Measurements from ENCODE around the gene UVRAG. TPM values are rescaled to one million over a fixed set of nuclear protein-coding genes. Genes with fewer than 3 reads are reported as not detected.

Gene UVRAG
- total and polyA plus RNA-seq, 2 of the 13 experiments (the other 11 are each of a cell fraction or from before 2014, with no cell fraction given), result 9.7 to 17.3 TPM

DNA sequence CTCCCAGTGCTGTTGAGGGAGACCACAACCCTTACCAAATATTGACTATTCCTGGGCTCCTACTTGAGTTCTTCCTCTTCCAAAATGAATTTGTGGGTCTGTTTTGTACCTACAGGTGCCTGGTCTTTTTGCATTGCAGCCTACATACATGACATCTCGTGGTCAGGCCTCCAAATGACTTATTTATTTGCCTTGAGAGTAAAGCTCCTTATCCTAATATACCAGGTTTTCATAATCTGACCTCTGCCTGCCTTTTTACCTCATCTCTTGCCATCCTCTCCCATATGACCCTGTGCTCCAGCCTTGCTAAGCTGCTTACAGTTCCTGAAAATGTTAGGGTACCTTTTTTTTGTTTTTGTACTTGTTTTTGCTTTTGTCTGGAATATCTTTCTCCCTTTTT, 130.4 kb downstream of the UVRAG start (continued):
- TF ChIP-seq SP2 (CRISPR knock-in tag; IDR thresholded peaks at IDR 0.05) (no peak), CENPT (CRISPR knock-in tag; IDR thresholded peaks at IDR 0.05; ENCODE audit: low read depth) (no peak)
- TF ChIP-seq, protein P1, sequence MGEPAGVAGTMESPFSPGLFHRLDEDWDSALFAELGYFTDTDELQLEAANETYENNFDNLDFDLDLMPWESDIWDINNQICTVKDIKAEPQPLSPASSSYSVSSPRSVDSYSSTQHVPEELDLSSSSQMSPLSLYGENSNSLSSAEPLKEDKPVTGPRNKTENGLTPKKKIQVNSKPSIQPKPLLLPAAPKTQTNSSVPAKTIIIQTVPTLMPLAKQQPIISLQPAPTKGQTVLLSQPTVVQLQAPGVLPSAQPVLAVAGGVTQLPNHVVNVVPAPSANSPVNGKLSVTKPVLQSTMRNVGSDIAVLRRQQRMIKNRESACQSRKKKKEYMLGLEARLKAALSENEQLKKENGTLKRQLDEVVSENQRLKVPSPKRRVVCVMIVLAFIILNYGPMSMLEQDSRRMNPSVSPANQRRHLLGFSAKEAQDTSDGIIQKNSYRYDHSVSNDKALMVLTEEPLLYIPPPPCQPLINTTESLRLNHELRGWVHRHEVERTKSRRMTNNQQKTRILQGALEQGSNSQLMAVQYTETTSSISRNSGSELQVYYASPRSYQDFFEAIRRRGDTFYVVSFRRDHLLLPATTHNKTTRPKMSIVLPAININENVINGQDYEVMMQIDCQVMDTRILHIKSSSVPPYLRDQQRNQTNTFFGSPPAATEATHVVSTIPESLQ (CRISPR knock-in tag; conservative IDR thresholded peaks at IDR 0.05), result no peak

DNA sequence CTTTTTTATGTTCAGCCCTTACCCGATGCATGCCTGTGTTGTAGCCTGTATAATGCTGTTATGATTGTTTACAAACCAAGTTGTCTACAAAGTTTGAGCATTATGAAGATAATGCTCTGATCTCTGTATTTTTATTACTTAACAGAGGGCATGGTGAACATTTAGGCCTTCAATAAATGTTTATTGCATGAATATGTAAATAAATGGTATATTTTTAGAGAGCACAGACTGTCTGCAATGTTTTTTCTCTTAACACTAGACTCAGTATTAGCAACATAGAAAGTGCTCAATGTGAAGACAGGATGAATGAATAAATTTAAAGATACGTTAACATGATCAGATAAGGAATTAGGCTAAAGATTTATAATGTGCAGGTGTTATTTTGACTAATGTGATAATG, 130.9 kb downstream of the UVRAG start:
- no peak overlapping the region for H2AFZ ChIP-seq (ENCODE audit: low read length)
- intact Hi-C loops (cut with micrococcal nuclease; ENCODE audit: unreplicated experiment), result no loop called here
- no peaks in the 10 kb centered on the region for H3K9me3 ChIP-seq (ENCODE audit: low read length)
- no TSS peak for BruUV-seq (replicated peaks)
- no peak overlapping the region for H3K27ac ChIP-seq (ENCODE audit: extremely low read length, insufficient read depth, low read length)
- FAIRE-seq (no peak), DNase-seq (ENCODE audit: low spot score) (no peak), ATAC-seq (no peak)
- ChIA-PET POLR2A (no interaction called here), CTCF (ENCODE audit: low intra/inter-chr PET ratio, low total read pairs) (no interaction called here)
- no peaks in the 10 kb centered on the region for H4K20me1 ChIP-seq (ENCODE audit: insufficient read depth, low read length)
- H3K79me2 ChIP-seq (ENCODE audit: insufficient read depth, low read length), result no peaks in the 10 kb centered on the region
- H3K4me1 ChIP-seq (ENCODE audit: insufficient read depth, low read length), result no peaks in the 10 kb centered on the region
- in situ Hi-C loops (cut with HindIII; ENCODE audit: extremely low pct_ligation_motif_present, low pct_unique_long_range_greater_than_20kb), result no loop called here
- no peaks in the 10 kb centered on the region for H3K27me3 ChIP-seq (ENCODE audit: control insufficient read depth in 1 of 2, insufficient read depth in 2 of 2, low read length in 2 of 2)
- whole genome bisulfite sequencing (ENCODE audit: low lambda C conversion rate), result 95% methylated on average over 2 of the region's 2 CpGs
- no peak overlapping the region for H3K9ac ChIP-seq (ENCODE audit: insufficient read depth, low read depth, low read length)
- H3K36me3 ChIP-seq (replicated peaks in 1 of 2; ENCODE audit: control insufficient read depth in 1 of 2, insufficient read depth in 2 of 2, low read length in 2 of 2), result no peaks in the 10 kb centered on the region; a peak in 1 of 5 replicates
- H3K4me3 ChIP-seq (replicated peaks in 1 of 3; ENCODE audit: insufficient read depth in 1 of 3, low read depth in 2 of 3, low read length in 3 of 3), result no peak overlapping the region
- no peak overlapping the region for H3K4me2 ChIP-seq (ENCODE audit: low read depth, low read length)
- TF ChIP-seq, protein P2, sequence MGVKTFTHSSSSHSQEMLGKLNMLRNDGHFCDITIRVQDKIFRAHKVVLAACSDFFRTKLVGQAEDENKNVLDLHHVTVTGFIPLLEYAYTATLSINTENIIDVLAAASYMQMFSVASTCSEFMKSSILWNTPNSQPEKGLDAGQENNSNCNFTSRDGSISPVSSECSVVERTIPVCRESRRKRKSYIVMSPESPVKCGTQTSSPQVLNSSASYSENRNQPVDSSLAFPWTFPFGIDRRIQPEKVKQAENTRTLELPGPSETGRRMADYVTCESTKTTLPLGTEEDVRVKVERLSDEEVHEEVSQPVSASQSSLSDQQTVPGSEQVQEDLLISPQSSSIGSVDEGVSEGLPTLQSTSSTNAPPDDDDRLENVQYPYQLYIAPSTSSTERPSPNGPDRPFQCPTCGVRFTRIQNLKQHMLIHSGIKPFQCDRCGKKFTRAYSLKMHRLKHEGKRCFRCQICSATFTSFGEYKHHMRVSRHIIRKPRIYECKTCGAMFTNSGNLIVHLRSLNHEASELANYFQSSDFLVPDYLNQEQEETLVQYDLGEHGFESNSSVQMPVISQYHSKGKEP (CRISPR knock-in tag; IDR thresholded peaks at IDR 0.05), result no peak
- TF ChIP-seq ZNF530 (CRISPR knock-in tag; IDR thresholded peaks at IDR 0.05; ENCODE audit: low read depth), result no peak
- TF ChIP-seq NFATC3 (CRISPR knock-in tag; IDR thresholded peaks at IDR 0.05), result no peak
- TF ChIP-seq ZZZ3 (CRISPR knock-in tag; IDR thresholded peaks at IDR 0.05; ENCODE audit: borderline replicate concordance), result no peak
- no peak for TF ChIP-seq FOSL2 (CRISPR knock-in tag; IDR thresholded peaks at IDR 0.05)
- no peak for TF ChIP-seq RFX1 (IDR thresholded peaks at IDR 0.05)
- TF ChIP-seq, protein P3, sequence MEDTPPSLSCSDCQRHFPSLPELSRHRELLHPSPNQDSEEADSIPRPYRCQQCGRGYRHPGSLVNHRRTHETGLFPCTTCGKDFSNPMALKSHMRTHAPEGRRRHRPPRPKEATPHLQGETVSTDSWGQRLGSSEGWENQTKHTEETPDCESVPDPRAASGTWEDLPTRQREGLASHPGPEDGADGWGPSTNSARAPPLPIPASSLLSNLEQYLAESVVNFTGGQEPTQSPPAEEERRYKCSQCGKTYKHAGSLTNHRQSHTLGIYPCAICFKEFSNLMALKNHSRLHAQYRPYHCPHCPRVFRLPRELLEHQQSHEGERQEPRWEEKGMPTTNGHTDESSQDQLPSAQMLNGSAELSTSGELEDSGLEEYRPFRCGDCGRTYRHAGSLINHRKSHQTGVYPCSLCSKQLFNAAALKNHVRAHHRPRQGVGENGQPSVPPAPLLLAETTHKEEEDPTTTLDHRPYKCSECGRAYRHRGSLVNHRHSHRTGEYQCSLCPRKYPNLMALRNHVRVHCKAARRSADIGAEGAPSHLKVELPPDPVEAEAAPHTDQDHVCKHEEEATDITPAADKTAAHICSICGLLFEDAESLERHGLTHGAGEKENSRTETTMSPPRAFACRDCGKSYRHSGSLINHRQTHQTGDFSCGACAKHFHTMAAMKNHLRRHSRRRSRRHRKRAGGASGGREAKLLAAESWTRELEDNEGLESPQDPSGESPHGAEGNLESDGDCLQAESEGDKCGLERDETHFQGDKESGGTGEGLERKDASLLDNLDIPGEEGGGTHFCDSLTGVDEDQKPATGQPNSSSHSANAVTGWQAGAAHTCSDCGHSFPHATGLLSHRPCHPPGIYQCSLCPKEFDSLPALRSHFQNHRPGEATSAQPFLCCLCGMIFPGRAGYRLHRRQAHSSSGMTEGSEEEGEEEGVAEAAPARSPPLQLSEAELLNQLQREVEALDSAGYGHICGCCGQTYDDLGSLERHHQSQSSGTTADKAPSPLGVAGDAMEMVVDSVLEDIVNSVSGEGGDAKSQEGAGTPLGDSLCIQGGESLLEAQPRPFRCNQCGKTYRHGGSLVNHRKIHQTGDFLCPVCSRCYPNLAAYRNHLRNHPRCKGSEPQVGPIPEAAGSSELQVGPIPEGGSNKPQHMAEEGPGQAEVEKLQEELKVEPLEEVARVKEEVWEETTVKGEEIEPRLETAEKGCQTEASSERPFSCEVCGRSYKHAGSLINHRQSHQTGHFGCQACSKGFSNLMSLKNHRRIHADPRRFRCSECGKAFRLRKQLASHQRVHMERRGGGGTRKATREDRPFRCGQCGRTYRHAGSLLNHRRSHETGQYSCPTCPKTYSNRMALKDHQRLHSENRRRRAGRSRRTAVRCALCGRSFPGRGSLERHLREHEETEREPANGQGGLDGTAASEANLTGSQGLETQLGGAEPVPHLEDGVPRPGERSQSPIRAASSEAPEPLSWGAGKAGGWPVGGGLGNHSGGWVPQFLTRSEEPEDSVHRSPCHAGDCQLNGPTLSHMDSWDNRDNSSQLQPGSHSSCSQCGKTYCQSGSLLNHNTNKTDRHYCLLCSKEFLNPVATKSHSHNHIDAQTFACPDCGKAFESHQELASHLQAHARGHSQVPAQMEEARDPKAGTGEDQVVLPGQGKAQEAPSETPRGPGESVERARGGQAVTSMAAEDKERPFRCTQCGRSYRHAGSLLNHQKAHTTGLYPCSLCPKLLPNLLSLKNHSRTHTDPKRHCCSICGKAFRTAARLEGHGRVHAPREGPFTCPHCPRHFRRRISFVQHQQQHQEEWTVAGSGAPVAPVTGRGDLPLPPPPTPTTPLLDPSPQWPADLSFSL (CRISPR knock-in tag; IDR thresholded peaks at IDR 0.05), result no peak
- no peak for TF ChIP-seq SKI (IDR thresholded peaks at IDR 0.05; ENCODE audit: partially characterized antibody)
- no peak for TF ChIP-seq SMAD1 (CRISPR knock-in tag; IDR thresholded peaks at IDR 0.05; ENCODE audit: borderline replicate concordance, low read depth)
- TF ChIP-seq, protein P4, sequence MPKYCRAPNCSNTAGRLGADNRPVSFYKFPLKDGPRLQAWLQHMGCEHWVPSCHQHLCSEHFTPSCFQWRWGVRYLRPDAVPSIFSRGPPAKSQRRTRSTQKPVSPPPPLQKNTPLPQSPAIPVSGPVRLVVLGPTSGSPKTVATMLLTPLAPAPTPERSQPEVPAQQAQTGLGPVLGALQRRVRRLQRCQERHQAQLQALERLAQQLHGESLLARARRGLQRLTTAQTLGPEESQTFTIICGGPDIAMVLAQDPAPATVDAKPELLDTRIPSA (CRISPR knock-in tag; IDR thresholded peaks at IDR 0.05; ENCODE audit: borderline replicate concordance), result no peak

Measured in HepG2 (cell line).